ENCODE results near the gene ELF5. TPM values are rescaled to one million over a fixed set of nuclear protein-coding genes. Genes with fewer than 3 reads are reported as not detected.

ELF5 gene
- total RNA-seq, 2 experiments from 2014 or later: not detected

DNA sequence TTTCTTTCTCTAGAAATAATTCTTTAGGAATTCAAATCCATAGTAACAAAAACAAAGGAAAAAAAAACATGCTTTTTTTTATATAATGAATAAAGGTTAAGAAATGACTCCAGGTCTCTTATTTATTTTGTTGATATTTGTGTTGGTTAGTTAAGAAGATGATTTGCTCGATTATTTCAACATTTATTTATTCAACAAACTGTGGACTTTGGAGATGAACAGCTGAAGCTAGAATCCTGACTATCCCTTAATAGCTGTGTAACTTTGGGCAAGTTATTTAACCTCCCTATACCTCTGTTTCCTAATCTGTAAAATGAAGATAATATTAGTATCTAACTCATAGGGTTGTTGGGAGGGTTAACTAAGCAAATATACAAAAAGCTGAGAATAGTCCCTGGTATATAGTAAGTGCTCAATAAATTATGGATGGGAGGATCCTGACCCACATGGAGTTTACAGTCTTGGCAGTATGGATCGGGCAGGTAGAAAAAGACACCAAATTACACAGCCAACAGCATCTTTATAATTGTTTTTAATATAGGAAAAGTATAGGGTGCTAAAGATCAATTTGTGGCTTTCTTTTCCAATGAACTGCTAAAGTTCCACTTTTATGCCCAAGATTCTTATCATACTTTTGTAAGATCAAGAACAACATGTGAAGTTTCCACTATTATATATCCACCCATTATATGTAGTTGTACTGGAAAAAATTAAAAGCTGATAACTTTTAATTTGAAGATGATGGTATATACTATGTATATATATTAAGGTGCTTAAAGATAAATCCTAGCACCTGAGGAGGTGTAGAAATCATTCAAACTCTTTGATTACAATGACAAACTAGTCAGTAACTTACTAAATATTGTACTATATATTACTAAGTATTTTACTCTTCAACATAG is 76.1 kb downstream of the ELF5 start:
- ChIA-PET POLR2A (interaction anchor here (0.6 kb wide), 1 partner anchor 74 kb away, joined by 3 read pairs; no protein-coding TSS in a partner anchor), CTCF (interaction anchor here (0.8 to 1.5 kb wide), 4 partner anchors 31 to 263 kb away, joined by 3 to 4 read pairs (median 4); no protein-coding TSS in a partner anchor)
- ATAC-seq: no peak

DNA sequence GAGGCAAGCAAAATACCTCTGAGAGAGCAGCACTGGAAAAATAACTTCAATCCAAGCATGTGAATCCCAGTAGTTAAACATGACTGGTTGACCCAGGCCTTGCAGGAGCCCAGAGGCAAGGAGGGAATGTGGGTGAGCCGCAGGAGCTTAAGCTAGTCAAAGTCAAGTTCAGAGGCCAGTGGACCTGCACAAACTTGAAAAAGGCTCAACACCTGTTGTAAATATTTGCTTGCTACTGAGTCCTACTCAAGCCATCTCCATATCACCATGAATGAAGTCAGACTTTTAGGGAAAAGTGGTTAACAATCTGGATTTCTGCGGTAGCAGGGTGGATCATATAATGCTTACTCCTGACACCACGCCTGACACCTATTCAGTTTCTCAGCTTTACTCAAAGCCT is 79.7 kb downstream of the ELF5 start:
- H3K27ac Mint-ChIP-seq: no peak overlapping the region
- ChIA-PET CTCF (interaction anchor here (1.0 to 1.4 kb wide), 4 partner anchors 13 to 35 kb away, joined by 3 to 4 read pairs (median 3); no protein-coding TSS in a partner anchor), POLR2A (no interaction called here)
- H3K36me3 Mint-ChIP-seq (ENCODE audit: low read depth): no peaks in the 10 kb centered on the region
- intact Hi-C loops (cut with DNase I, micrococcal nuclease): loop anchor here in 1 of 2 experiments (10.0 kb wide), 1 partner anchor 1231 kb away; the partner anchor contains the start of gene TRIM44
- DNase-seq (no peak), ATAC-seq (no peak)
- no peaks in the 10 kb centered on the region for H3K4me1 Mint-ChIP-seq
- H3K4me3 Mint-ChIP-seq: no peak overlapping the region
- H3K27me3 Mint-ChIP-seq: peaks cover 2% of the 10 kb centered on the region
- H3K9me3 Mint-ChIP-seq (ENCODE audit: low read depth): no peaks in the 10 kb centered on the region

More for the DNA sequence above, 76.1 kb downstream of the ELF5 start:
- no peaks in the 10 kb centered on the region for H3K9me3 Mint-ChIP-seq (ENCODE audit: low read depth)
- no peaks in the 10 kb centered on the region for H3K36me3 Mint-ChIP-seq (ENCODE audit: low read depth)
- intact Hi-C loops (cut with DNase I, micrococcal nuclease): loop anchor here (1.0 to 10.0 kb wide), 15 partner anchors 31 to 1227 kb away; partner anchors contain the start of genes NAT10 (in 2 of the 2), ABTB2 (in 1 of the 2), CAPRIN1 (in 1 of the 2) and FBXO3 (in 1 of the 2)
- H3K4me3 Mint-ChIP-seq: peak overlapping the region; percentile 86
- H3K4me1 Mint-ChIP-seq: peaks cover 18% of the 10 kb centered on the region
- H3K27me3 Mint-ChIP-seq: no peaks in the 10 kb centered on the region
- H3K27ac Mint-ChIP-seq: no peak overlapping the region
- DNase-seq: no peak

DNA sequence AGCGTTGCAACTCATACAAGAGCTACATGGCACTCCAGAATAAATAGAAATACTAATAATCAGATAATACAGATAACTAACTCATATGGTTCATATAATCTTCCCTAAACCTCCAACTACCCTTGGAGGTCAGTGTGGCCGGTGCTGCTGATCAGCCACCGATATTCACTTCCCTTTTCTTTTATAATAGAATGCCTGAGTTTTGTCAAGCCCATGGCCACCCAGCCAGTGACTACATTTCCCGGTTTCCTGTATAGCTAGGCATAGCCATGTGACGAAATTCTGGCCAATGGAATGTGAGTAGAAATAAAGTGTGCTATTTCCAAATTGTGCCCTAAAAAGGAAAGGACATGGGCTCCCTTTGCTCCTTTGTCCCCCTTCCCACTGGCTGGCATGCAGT is 80.8 kb downstream of the ELF5 start:
- Mint-ChIP-seq H3K36me3 (ENCODE audit: low read depth) (no peaks in the 10 kb centered on the region), H3K27ac (no peak overlapping the region), H3K9me3 (ENCODE audit: low read depth) (no peaks in the 10 kb centered on the region), H3K4me3 (no peak overlapping the region), H3K4me1 (no peaks in the 10 kb centered on the region), H3K27me3 (peaks cover 4% of the 10 kb centered on the region)
- no peak for ATAC-seq
- intact Hi-C loops (cut with DNase I, micrococcal nuclease): loop anchor here in 1 of 2 experiments (10.0 kb wide), 1 partner anchor 1232 kb away; the partner anchor contains the start of gene TRIM44
- no peak for DNase-seq
- POLR2A ChIA-PET: no interaction called here
- CTCF ChIA-PET: interaction anchor here (1.0 to 1.4 kb wide), 4 partner anchors 14 to 36 kb away, joined by 3 to 4 read pairs (median 3); no protein-coding TSS in a partner anchor

DNA sequence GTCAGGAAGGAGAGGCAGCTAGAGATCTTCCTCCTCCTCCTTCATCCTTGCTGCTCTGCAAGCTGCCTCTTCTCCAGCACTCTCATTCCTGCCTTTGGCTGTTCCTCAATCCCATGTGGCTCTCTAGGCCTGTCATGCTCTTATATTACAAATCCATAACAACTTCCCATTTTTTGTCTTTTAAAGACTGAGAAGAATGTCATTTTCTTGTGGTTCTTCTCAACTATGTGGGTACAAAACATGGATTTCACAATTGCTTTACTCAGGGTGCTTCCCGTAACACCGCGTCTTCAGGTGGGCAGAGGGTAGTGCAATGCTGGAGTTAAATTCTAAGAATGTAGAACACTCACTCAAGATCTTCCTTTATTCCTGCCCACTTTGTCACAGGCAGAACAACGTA is 81.6 kb downstream of the ELF5 start:
- Mint-ChIP-seq H3K4me3 (no peak overlapping the region), H3K4me1 (no peaks in the 10 kb centered on the region), H3K36me3 (ENCODE audit: low read depth) (no peaks in the 10 kb centered on the region), H3K9me3 (ENCODE audit: low read depth) (no peaks in the 10 kb centered on the region), H3K27ac (no peak overlapping the region), H3K27me3 (peaks cover 4% of the 10 kb centered on the region)
- POLR2A ChIA-PET: no interaction called here
- DNase-seq: no peak
- no peak for ATAC-seq
- intact Hi-C loops (cut with DNase I, micrococcal nuclease): loop anchor here in 1 of 2 experiments (10.0 kb wide), 1 partner anchor 1233 kb away; the partner anchor contains the start of gene TRIM44
- CTCF ChIA-PET: interaction anchor here (0.6 kb wide), 1 partner anchor 36 kb away, joined by 4 read pairs; no protein-coding TSS in a partner anchor

Other genes with a start within 250 kb of the ELF5 start
- gene ABTB2, start 155.8 kb downstream of the ELF5 start, total RNA-seq: 1 to 10 TPM; 1.2 TPM
- 10 to 100 TPM; 25.1 to 25.5 TPM for gene CAT, start 74.9 kb downstream of the ELF5 start, total RNA-seq
- under 1 TPM; 0.14 to 0.25 TPM for gene EHF, start 107.3 kb upstream of the ELF5 start, total RNA-seq

All from activated CD4-positive, alpha-beta T cell treated with anti-CD3 and anti-CD28 coated beads for 36 hours (primary cell).